ENCODE measurements around the gene OSBPL10.

DNA sequence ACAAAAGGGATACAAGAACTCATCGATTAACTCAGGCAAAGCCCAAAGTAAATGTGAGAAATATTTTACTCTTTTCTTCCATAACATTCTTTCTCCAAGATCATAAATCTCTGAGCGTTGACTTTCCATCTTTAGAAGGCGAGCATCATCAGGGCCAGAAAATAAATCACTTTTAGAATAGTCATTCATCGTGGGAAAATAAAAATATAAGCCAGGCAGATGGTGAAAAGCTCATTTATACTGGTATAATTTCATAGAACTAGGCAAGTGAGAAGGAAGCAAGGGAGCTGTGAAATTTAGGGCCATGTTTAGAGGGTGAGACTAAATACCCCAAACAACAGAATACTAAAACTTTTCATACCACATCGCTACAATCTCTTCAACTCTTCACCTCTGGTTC, 257.4 kb downstream of the OSBPL10 start:
- TF ChIP-seq EZH2 (IDR thresholded peaks at IDR 0.05; ENCODE audit: insufficient read depth, poor library complexity, severe bottlenecking), result no peak
- TF ChIP-seq EZH2phosphoT487 (IDR thresholded peaks at IDR 0.05; ENCODE audit: insufficient read depth, low read depth), result no peak

All from GM23248 (cell line).